Measurements from ENCODE around the gene FLT4. TPM values are rescaled to one million over a fixed set of nuclear protein-coding genes. Genes with fewer than 3 reads are reported as not detected.

The FLT4 gene
- total RNA-seq, 1 donor from 2014 or later: 3.8 TPM

GRCh38 chr5:180625125-180625790 is 24.1 kb downstream of the FLT4 start:
- no peak for DNase-seq (ENCODE audit: low read depth)
- H3K4me3 ChIP-seq (ENCODE audit: low read depth, low read length): no peak overlapping the region
- TF ChIP-seq CTCF (conservative IDR thresholded peaks at IDR 0.05; ENCODE audit: low read depth, low read length): no peak

- TF ChIP-seq CTCF (conservative IDR thresholded peaks at IDR 0.05; ENCODE audit: low read depth, low read length): no peak
These were observed 24.8 kb downstream of the FLT4 start for GRCh38 chr5:180624587-180624986.

GRCh38 chr5:180623844-180624243 is 25.6 kb downstream of the FLT4 start:
- no peak overlapping the region for H3K4me3 ChIP-seq (ENCODE audit: low read depth, low read length)
- DNase-seq (ENCODE audit: low read depth): no peak
- no peak for TF ChIP-seq CTCF (conservative IDR thresholded peaks at IDR 0.05; ENCODE audit: low read depth, low read length)

More at GRCh38 chr5:180624587-180624986, 24.8 kb downstream of the FLT4 start:
- H3K4me3 ChIP-seq (ENCODE audit: low read depth, low read length): no peak overlapping the region
- DNase-seq (ENCODE audit: low read depth): no peak

- no peak for TF ChIP-seq CTCF (conservative IDR thresholded peaks at IDR 0.05; ENCODE audit: low read depth, low read length)
- no peak overlapping the region for H3K4me3 ChIP-seq (ENCODE audit: low read depth, low read length)
- no peak for DNase-seq (ENCODE audit: low read depth)
These were observed 26.0 kb downstream of the FLT4 start for GRCh38 chr5:180623411-180623834.

DNA sequence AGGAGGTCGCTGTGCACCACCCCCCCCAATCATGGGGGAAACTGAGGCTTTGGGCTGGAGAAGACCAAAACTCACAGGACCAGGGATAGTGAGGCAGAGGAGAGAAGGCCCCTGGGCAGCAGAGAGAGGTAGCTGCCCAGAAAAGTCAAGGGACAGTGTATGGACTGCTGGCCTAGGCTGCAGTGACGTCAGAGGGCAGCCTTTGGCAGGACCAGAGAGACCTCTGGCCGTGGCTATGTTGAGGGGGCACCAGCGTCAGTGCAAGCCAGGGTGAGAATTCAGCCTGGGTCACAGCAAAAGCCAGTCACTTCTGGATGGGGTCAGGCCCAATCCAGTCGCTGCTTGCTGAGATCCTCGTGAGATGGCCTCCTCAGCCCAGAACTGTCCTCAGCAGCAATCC is 26.5 kb downstream of the FLT4 start:
- DNase-seq (ENCODE audit: low read depth): no peak
- no peak for TF ChIP-seq CTCF (conservative IDR thresholded peaks at IDR 0.05; ENCODE audit: low read depth, low read length)
- H3K4me3 ChIP-seq (ENCODE audit: low read depth, low read length): no peak overlapping the region

DNA sequence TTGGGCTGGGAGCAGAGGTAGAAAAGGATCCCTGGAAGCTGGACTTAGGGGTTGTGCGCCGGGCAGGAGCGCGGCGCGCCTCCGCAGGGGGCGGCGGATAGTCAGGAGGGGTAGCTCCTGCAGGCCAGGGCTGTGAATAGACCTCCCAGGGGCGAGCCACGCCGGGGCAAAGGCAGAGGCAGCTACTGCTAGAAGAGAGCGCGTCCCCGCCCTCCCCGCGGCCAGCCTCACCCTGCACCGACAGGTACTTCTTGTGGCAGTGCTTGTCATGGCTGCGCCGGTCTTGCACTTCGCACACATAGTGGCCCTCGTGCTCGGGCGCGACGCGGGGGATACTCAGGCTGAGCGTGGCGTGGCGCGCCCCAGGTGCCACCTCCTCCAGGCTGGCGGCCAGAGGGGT is 28.1 kb downstream of the FLT4 start:
- no peak for TF ChIP-seq CTCF (conservative IDR thresholded peaks at IDR 0.05; ENCODE audit: low read depth, low read length)
- no peak overlapping the region for H3K4me3 ChIP-seq (ENCODE audit: low read depth, low read length)
- DNase-seq (ENCODE audit: low read depth): no peak

DNA sequence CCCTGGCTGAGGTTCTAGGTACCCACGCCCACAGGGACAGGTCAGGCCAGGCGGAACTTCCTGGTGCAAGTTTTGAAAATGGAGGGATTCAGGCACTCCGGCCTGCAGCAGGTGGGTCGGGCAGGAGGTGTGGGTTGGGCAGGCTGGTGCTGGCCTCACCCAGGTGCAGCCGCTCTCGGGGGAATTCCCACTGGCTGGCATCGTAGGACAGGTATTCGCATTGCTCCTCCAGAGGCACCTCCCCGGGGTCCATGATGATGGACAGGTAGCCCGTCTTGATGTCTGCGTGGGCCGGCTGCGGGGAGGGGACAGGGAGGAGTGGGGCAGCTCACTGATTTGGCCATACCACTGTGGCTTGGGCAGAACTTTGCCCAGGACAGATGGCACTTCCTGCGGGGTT is 29.4 kb downstream of the FLT4 start:
- no peak for TF ChIP-seq CTCF (conservative IDR thresholded peaks at IDR 0.05; ENCODE audit: low read depth, low read length)

More for the DNA sequence above, 29.4 kb downstream of the FLT4 start:
- no peak for DNase-seq (ENCODE audit: low read depth)
- H3K4me3 ChIP-seq (ENCODE audit: low read depth, low read length): no peak overlapping the region

Measured in epithelial cell of proximal tubule (primary cell).